Kidney glomerular epithelial cell (primary cell): ENCODE measurements around the gene IDH3B.
"Not testable (repeated sequence)": the region's sequence is repeated elsewhere in the genome, so short reads cannot be mapped to it uniquely, and the experiment has no call there.

Experiments used
- DNase-seq: peaks from one replicate; lab custom pipeline; 2025; lab: John Stamatoyannopoulos, UW

Gene IDH3B

GRCh38 chr20:2694519-2694918, 30.5 kb upstream of the IDH3B start:
- no peak for DNase-seq

GRCh38 chr20:2694008-2694471, 30.0 kb upstream of the IDH3B start:
- DNase-seq = no peak

DNA sequence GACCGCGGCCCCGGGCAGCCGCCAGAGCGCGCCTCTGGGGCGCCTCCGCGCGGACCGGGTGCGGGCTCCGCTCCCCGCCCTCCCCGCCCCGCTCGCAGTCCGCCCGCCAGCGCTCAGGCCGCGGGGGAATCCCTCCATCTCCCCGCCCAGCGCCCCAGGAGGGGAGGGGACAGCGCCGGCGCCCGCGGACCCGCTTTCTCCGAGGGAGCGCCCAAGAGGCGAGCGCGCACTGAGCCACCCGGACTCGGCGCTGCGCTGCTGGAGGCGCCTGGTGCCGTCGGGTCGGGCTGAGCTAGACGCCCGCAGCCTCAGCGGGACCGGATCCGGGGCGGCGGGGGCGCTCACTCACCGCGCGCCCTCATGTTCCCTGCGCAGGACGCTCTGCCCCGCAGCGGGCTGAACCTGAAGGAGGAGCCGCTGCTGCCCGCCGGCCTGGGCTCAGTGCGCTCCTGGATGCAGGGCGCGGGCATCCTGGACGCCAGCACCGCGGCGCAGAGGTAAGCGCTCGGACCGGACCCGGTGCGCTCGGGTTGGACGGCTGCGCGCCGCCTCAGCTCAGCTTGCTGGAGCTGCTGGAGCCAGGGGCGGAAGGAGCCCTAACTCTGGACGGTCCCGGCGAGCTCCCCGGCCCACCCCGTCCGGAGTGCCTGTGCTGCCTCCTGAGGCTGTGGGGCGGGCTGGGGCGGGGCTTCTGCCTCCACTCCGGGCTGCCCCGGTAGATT, 29.4 kb upstream of the IDH3B start:
- no peak for DNase-seq

GRCh38 chr20:2692886-2693285, 28.9 kb upstream of the IDH3B start:
- DNase-seq = no peak

DNA sequence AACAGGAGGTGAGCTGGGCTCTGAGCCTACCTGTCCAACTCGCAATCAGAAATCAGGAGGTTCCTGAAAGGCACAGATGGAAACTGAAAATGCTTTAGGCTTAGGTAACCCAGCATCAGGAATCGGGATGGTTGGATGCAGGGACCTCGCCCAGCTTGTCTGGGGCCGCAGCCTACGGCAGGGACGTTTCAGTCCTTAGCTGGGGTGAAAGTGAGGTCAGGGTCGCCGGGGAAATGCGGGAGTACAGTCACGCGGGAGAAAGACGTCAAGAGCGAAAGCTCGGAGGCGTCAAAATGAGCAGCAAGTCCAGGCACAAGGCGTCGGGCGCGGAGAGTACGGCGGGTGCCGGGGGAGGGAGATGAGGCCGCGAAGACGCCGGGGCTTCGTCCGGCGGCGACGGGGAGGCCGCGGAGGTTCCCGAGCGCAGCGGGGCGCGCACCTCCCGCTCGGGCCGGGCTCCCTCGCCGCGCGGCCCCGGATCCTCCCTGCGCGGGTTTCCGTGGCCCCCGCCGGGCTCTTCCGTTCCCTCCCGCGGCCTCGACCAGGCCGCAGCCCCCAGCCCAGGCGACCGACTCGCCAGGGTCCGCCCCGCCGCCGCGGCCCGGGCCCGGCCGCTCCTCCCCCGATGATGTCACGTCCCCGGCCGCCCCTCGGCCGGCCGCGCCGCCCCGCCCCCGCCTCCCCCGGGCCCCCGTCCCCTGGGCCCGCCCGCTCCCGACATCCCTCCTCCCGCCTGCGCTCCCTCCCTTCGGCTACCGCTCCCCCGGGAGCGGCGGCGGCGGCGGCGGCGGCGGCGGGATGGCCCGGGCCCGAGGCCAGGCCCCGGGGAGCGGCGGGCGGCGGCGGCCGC, 28.2 kb upstream of the IDH3B start, which contains the start of gene EBF4:
TSS of gene EBF4 (plus strand) at position 745 of the 850 bp plus-strand sequence. CDS start 866 bp downstream, outside the sequence.
- no peak for DNase-seq

- no peak for DNase-seq
These were observed 27.6 kb upstream of the IDH3B start for GRCh38 chr20:2691663-2692035.

DNA sequence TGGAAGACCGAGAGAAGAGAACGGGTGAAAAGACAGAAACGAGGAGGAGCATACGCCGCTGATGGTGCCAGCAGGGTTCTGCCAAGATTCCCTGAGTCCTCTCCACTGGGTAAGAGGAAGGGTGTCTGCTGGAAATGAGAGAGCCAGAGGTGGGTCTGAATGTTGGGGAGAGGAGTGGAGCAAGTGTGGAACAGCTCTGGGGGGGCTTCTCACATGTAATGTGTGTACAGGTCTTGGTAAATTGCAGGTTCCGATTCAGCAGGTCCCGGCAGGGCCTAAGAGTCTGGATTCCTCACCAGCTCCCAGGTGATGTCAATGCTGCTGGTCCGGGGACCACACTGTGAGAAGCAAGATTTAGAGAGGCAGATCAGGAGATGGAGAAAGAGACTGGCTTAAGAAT, 27.1 kb upstream of the IDH3B start:
- no peak for DNase-seq

- DNase-seq = no peak
These were observed 26.7 kb upstream of the IDH3B start for GRCh38 chr20:2690718-2691117.

DNA sequence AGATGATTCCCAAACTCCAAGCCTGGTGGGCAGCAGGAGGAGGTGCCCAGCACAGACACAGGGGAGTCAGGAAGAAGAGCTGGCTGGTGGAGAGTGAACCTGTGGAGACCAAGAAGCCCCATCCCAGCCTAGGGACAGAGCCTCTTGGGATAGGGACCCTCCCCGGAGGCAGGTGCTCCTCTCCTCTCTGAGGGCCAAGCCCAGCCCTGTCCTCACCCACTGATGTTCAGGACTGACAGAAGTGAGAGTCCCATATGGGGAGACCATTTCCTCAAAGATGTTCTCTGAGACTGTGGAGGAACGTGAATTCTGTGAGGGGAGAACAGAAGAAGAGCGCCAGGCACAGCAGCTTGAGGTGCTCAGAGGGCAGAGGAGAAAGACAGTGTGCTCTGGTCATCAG, 26.2 kb upstream of the IDH3B start:
- no peak for DNase-seq

GRCh38 chr20:2688041-2688591, 24.1 kb upstream of the IDH3B start:
- peak; percentile 16 for DNase-seq

- no peak for DNase-seq
These were observed 23.5 kb upstream of the IDH3B start for GRCh38 chr20:2687514-2687913.

GRCh38 chr20:2684817-2685216, 20.8 kb upstream of the IDH3B start:
- not testable (repeated sequence) for DNase-seq

GRCh38 chr20:2682040-2682439, 18.0 kb upstream of the IDH3B start:
- not testable (repeated sequence) for DNase-seq

DNA sequence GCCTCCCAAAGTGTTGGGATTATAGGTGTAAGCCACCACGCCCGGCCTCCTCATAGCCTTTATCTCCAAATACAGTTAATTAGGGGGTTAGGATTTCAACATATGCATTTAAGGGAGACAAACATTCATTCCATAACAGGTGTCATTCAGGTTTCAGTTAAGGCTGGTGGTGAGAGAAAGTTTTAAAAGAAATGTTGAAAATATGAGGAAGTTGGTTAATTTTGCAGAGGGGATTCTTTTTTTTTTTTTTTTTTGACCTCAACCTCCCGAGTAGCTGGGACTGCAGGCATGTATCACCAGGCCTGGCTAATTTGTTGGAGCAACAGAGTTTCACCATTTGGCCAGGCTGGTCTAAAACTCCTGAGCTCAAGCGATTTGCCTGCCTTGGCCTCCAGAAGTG, 16.0 kb upstream of the IDH3B start:
- no peak for DNase-seq

- no peak for DNase-seq
These were observed 9.4 kb upstream of the IDH3B start for GRCh38 chr20:2673453-2673852.

DNA sequence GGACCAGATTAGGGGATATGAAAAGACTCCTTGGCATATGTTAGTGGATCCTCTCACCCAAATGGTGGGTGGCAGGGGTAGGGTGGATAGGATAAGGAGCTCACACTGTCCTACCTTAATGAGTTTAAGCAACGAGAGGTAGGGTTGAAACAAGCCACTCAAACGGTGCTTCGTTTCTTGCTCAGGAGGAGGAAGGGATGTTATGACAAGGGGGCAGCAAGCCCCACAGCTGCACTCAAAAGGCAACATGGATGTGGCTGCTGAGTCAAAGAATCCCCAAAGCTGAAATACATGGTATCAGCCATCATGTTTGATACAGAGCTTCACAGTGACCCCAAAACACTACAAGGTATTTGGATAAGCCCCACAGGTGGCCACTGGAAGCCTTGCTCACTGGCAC, 8.4 kb upstream of the IDH3B start:
- no peak for DNase-seq

DNA sequence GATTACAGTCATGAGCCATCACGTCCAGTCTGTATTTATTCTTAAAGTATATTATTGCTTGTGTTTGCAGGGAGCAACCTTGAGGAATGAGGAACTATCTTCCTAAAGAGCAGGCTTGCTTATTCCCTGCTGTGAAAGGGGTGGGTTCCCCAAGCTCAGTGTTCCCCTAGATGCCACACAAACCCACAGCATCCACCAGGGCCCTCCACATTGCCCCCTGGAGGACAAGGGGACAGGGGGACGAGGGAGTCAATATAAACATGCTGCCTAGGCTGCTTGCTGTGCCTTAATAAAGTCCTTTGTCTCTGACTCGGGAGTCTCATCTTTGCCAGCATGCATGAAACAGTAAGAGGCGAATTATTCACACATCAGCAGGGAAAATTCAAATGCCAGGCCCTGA, 8.0 kb upstream of the IDH3B start:
- no peak for DNase-seq

DNA sequence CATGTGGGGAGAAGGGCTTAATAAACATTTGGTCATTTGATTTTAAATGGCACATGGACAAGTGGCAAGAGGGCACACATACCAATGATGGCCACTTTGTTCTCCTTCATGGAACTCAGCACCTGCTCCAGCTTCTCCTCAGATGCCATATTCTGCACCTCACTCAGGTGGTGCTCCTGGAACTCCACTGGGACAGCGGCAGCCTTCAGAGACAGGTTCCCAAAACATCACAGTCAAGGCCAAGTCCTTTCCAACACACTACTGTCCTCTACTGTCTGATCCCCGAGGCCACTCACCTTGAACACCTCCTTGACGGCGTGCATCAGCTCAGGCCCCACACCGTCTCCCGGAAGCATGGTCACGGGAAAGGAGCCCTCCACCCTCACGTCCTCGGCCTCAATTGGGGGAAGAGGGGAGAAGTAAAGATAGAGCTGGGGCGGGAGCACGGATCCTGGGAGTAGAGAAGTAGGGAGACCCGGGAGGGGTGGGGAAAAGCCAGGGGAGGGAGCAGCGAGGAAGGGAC, 591 bp downstream of the IDH3B start:
- no peak for DNase-seq

DNA sequence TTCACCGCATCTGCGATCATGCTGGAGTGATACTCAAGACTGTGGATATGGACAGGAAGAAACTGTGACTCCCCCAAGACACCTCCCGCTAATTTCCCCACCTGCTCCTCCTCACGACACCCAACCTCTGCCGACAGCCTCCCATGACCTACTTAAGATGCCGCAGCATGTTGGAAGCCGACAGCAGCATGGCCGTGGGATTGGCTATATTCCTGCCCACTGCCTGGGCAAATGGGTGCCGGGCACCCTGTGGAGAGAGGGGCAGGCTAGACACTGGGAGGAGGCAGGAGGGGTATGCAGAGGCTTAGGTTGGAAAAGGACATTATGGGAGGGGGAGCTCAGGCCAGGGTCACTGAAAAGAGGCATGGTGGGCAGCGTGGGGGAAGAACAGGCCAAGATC, 4.5 kb downstream of the IDH3B start:
- no peak for DNase-seq

- no peak for DNase-seq
These were observed 5.3 kb downstream of the IDH3B start for GRCh38 chr20:2658414-2659354.

GRCh38 chr20:2657674-2658073, 6.3 kb downstream of the IDH3B start:
- DNase-seq = no peak

- no peak for DNase-seq
These were observed 6.8 kb downstream of the IDH3B start for GRCh38 chr20:2657241-2657640.
